ENCODE measurements around the gene CXADR.

Gene CXADR

DNA sequence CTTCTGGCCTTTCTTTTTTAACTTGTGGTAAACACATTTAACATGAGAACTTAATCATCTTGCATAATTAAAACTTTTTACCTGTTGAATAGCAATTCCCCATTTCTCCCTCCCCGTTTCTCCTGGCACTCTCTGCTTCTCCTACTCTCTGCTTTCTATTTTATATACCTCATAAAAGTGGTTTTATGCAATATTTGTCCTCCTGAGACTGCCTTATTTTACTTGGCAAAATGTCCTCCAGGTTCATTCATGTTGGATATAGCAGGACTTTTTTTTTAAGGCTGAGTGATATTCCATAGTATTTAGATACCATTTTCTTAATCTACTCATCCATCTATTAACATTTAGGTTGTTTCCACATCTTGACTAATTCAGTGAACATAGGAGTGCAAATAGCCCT lies 64.9 kb downstream of the CXADR start:
- TF ChIP-seq, protein P1, sequence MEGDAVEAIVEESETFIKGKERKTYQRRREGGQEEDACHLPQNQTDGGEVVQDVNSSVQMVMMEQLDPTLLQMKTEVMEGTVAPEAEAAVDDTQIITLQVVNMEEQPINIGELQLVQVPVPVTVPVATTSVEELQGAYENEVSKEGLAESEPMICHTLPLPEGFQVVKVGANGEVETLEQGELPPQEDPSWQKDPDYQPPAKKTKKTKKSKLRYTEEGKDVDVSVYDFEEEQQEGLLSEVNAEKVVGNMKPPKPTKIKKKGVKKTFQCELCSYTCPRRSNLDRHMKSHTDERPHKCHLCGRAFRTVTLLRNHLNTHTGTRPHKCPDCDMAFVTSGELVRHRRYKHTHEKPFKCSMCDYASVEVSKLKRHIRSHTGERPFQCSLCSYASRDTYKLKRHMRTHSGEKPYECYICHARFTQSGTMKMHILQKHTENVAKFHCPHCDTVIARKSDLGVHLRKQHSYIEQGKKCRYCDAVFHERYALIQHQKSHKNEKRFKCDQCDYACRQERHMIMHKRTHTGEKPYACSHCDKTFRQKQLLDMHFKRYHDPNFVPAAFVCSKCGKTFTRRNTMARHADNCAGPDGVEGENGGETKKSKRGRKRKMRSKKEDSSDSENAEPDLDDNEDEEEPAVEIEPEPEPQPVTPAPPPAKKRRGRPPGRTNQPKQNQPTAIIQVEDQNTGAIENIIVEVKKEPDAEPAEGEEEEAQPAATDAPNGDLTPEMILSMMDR (conservative IDR thresholded peaks at IDR 0.05; ENCODE audit: low read depth, low read length): no peak
- no peak overlapping the region for H3K4me3 ChIP-seq (ENCODE audit: low read depth, low read length)
- no peak for DNase-seq (ENCODE audit: low read depth)

DNA sequence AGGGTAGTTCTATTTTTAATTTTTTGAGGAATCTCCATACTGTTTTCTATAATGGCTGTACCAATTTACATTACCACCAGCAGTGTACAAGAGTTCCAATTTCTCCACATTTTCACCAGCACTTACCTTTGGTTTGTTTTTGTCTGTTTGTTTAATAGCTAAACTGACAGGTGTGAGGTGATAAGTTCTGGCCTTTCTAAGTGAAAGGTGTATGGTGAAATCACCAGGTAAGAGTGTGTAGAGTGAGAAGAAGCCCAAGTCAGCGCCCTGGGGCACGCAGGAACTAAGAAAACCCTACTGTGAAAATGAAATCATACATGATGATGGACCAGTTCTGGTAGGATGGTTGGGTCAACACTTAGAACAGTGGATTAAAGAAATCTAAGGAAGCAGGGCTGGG lies 65.3 kb downstream of the CXADR start:
- TF ChIP-seq, protein P1 (conservative IDR thresholded peaks at IDR 0.05; ENCODE audit: low read depth, low read length): no peak
- H3K4me3 ChIP-seq (ENCODE audit: low read depth, low read length): no peak overlapping the region
- no peak for DNase-seq (ENCODE audit: low read depth)

DNA sequence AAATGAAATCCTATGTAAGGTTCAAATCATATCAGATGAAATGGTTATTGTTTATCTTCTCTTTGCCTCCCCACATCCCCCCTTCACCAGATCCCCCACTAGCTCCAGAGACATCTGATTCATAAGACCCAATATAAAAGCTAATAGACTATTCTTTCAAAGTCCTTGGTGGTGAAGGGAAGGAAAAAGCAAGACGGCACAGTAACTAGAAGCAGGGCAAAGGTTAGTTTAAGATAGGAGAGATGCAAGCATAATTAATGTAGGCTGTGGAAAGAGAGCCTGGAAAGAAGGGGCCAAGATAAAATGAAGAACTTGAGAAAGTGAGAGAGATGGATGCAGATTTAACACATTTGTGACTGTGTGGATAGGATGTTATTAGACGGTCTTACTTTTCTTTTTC lies 66.0 kb downstream of the CXADR start:
- DNase-seq (ENCODE audit: low read depth): no peak
- H3K4me3 ChIP-seq (ENCODE audit: low read depth, low read length): no peak overlapping the region
- TF ChIP-seq, protein P1 (conservative IDR thresholded peaks at IDR 0.05; ENCODE audit: low read depth, low read length): no peak

DNA sequence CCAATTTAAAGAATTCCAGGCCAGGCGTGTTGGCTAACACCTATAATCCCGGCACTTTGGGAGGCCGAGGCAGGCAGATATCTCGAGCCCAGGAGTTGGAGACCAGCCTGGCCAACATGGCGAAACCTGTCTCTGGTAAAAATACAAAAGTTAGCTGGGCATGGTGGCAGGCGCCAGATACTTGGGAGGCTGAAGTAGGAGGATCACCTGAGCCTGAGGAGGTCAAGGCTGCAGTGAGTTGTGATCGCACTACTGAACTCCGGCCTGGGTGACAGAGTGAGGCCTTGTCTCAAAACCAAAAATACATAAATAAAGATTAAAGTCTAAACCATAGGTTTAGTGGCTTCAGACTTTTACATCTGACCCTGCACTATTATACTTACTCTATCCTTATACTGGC lies 67.5 kb downstream of the CXADR start:
- no peak for DNase-seq (ENCODE audit: low read depth)
- TF ChIP-seq, protein P1 (conservative IDR thresholded peaks at IDR 0.05; ENCODE audit: low read depth, low read length): no peak
- no peak overlapping the region for H3K4me3 ChIP-seq (ENCODE audit: low read depth, low read length)

DNA sequence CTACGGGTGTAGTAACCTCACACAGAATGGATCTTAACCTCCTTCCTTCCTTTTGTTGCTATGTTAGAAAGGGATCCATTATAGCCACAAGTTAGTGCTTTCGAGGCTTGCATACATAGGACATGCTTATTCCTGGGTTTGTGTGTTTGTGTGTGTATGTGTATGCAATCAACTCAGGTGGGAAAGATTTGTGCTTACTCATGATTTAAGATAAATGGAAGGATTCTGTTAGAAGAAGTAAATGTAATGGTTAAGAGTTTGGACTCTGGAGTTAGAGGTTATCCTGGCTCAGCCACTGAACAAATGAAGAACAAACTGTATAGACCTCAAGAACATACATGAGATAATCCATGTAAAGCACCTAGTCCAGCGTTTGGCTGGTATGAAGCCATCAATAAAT lies 71.1 kb downstream of the CXADR start:
- TF ChIP-seq, protein P1 (conservative IDR thresholded peaks at IDR 0.05; ENCODE audit: low read depth, low read length): no peak
- no peak overlapping the region for H3K4me3 ChIP-seq (ENCODE audit: low read depth, low read length)
- no peak for DNase-seq (ENCODE audit: low read depth)

DNA sequence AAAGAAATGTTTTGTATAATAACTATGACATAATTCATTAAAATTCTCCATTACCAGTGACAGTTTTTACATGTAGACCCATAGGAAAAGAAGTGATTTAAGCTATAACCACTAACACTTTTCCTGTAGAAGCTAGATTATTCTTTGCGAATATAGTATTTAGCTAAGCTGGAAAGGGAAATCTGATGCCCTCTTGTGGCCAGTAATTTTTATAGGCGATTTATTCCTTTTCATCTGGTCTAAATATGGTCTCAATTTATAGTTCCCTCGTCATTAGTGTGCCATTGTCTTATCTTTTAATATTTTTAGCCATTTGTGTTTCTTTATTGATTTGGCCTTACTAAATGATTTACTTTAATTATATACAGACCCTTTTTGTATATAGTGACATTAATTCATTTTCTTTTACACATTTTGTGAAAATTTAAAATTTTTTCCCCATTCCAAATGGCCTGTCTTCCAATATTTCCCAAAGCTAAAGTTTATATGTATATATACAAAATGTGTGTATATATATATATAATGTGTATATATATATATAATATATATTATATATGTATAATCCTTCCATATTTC lies 73.1 kb downstream of the CXADR start:
- no peak overlapping the region for H3K4me3 ChIP-seq (ENCODE audit: low read depth, low read length)
- TF ChIP-seq, protein P1 (conservative IDR thresholded peaks at IDR 0.05; ENCODE audit: low read depth, low read length): peak; percentile 66
- peak; percentile 78 for DNase-seq (ENCODE audit: low read depth)

DNA sequence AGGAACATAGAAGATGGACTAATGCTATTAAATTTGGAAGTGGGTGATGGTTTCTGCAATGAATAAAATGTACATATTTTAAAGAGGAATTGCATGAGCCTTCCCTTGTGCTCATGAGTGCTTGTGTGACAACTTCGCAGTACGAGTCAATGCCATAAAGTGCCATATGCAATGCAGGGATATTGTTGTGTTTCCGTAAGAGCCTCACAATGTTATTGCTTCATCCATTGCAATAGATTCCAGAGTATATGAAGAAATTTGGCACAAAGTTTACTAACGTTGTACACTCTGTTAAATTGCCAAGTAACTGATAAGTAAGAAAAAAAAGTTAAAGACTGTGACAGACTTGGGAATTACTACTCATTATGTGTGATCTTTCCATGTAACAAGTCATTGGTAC lies 77.6 kb downstream of the CXADR start:
- TF ChIP-seq, protein P1 (conservative IDR thresholded peaks at IDR 0.05; ENCODE audit: low read depth, low read length): no peak
- no peak overlapping the region for H3K4me3 ChIP-seq (ENCODE audit: low read depth, low read length)
- DNase-seq (ENCODE audit: low read depth): peak; percentile 78

Measured in choroid plexus epithelial cell (primary cell).